GM12878 (cell line): ENCODE data around the gene DMD.

Experiments used
- CTCF ChIP-seq, 3 experiments: IDR thresholded peaks in 2 of 3; conservative IDR thresholded peaks in 1 of 3; 2 replicates each; pipeline ENCODE4 v1.5.1; 2011; ENCODE audit warnings: low read depth in 3 of 3, low read length in 3 of 3, mild to moderate bottlenecking in 3 of 3, control low read depth in 2 of 3, moderate library complexity in 2 of 3, inconsistent platforms in 1 of 3, mixed read lengths in 1 of 3; ENCODE audit not compliant: control insufficient read depth in 2 of 3, insufficient read depth in 1 of 3; ENCODE audit errors: extremely low read depth in 1 of 3
- MXI1 ChIP-seq: fragments of 150-350 bp; IDR thresholded peaks from 2 replicates; pipeline ENCODE4 v1.6.1; 2011; ENCODE audit warnings: low read depth, mild to moderate bottlenecking, inconsistent platforms, low read length, improper control_type of control experiment
- POLR2A ChIP-seq: IDR thresholded peaks from 2 replicates; pipeline ENCODE4 v1.6.1; 2011; ENCODE audit warnings: low read depth, mild to moderate bottlenecking, low read length
- SIN3A ChIP-seq: IDR thresholded peaks from 2 replicates; pipeline ENCODE4 v1.6.1; 2012; ENCODE audit warnings: low read depth, low read length, improper control_type of control experiment

GRCh38 chrX:31480696-31481095 lies 1730.7 kb downstream of the DMD start:
- TF ChIP-seq POLR2A, result no peak
- TF ChIP-seq CTCF (IDR thresholded peaks at IDR 0.05 in 2 of 3, conservative IDR thresholded peaks at IDR 0.05 in 1 of 3; ENCODE audit: control insufficient read depth in 2 of 3, extremely low read depth in 1 of 3, insufficient read depth in 1 of 3, low read depth in 3 of 3, low read length in 3 of 3), result no peak
- TF ChIP-seq SIN3A, result no peak
- no peak for TF ChIP-seq MXI1
